GM23338 (cell line): ENCODE results near the gene FHDC1. TPM values are rescaled to one million over a fixed set of nuclear protein-coding genes. Genes with fewer than 3 reads are reported as not detected.

ENCODE experiments used
- ATAC-seq: fragments of 200-7000 bp; cut with Tn5 transposase; 3 replicates; pipeline ENCODE4 v1.9.1; 2020
- DNase-seq: peaks from one replicate; pipeline ENCODE4 v3.0.0-alpha.2; 2015; ENCODE audit warnings: low spot score
- H2AFZ ChIP-seq: fragments of 200-600 bp; sonication (generic); 2 replicates; pipeline ENCODE4 v1.8.0; 2016; ENCODE audit warnings: antibody characterized with exemption, mild to moderate bottlenecking, moderate library complexity
- H3F3A ChIP-seq: fragments of 200-600 bp; sonication (generic); replicated peaks from 2 replicates; pipeline ENCODE4 v1.8.0; 2017; ENCODE audit warnings: antibody characterized with exemption, mixed run types, low read depth
- H3K27ac ChIP-seq: fragments of 200-600 bp; sonication (generic); 2 replicates; pipeline ENCODE4 v1.6.1; 2016; ENCODE audit warnings: low read depth
- H3K27me3 ChIP-seq: fragments of 200-600 bp; sonication (generic); 2 replicates; pipeline ENCODE4 v1.8.0; 2016; ENCODE audit warnings: mild to moderate bottlenecking, mixed run types, moderate library complexity; ENCODE audit not compliant: insufficient read depth
- H3K36me3 ChIP-seq: fragments of 200-600 bp; sonication (generic); 2 replicates; pipeline ENCODE4 v1.8.0; 2016; ENCODE audit warnings: mild to moderate bottlenecking; ENCODE audit not compliant: insufficient read depth
- H3K4me1 ChIP-seq: fragments of 200-600 bp; sonication (generic); 2 replicates; pipeline ENCODE4 v1.8.0; 2016; ENCODE audit warnings: mild to moderate bottlenecking, moderate library complexity; ENCODE audit not compliant: insufficient read depth
- H3K4me2 ChIP-seq: fragments of 200-600 bp; sonication (generic); 2 replicates; pipeline ENCODE4 v1.7.1; 2017; ENCODE audit warnings: mixed run types
- H3K4me3 ChIP-seq: fragments of 200-600 bp; sonication (generic); 2 replicates; pipeline ENCODE4 v1.6.1; 2016; ENCODE audit warnings: mixed run types
- H3K79me2 ChIP-seq: fragments of 200-600 bp; sonication (generic); replicated peaks from 2 replicates; pipeline ENCODE4 v1.8.0; 2017; ENCODE audit warnings: mild to moderate bottlenecking; ENCODE audit not compliant: insufficient read depth
- H3K9me2 ChIP-seq: fragments of 200-600 bp; sonication (generic); 2 replicates; pipeline ENCODE4 v1.8.0; 2017; ENCODE audit not compliant: insufficient read depth
- H4K20me1 ChIP-seq: fragments of 200-600 bp; sonication (generic); replicated peaks from 2 replicates; pipeline ENCODE4 v1.8.0; 2017; ENCODE audit warnings: mild to moderate bottlenecking; ENCODE audit not compliant: insufficient read depth
- H3K27ac Mint-ChIP-seq: 2 replicates; pipeline ENCODE4 v1.8.0; 2020; ENCODE audit warnings: inconsistent platforms, mild to moderate bottlenecking, moderate library complexity, mixed read lengths
- H3K27me3 Mint-ChIP-seq: 3 replicates; pipeline ENCODE4 v1.8.0; 2022; ENCODE audit warnings: low read depth, mild to moderate bottlenecking, moderate library complexity, mixed read lengths, inconsistent platforms; ENCODE audit not compliant: insufficient read depth, poor library complexity
- H3K36me3 Mint-ChIP-seq: 3 replicates; pipeline ENCODE4 v1.8.0; 2021; ENCODE audit warnings: low read depth, mild to moderate bottlenecking, inconsistent platforms, moderate library complexity, mixed read lengths
- H3K4me1 Mint-ChIP-seq: 3 replicates; pipeline ENCODE4 v1.8.0; 2020; ENCODE audit warnings: mild to moderate bottlenecking, inconsistent platforms, mixed read lengths
- H3K4me3 Mint-ChIP-seq: 3 replicates; pipeline ENCODE4 v1.8.0; 2021; ENCODE audit warnings: moderate library complexity, mild to moderate bottlenecking, inconsistent platforms, mixed read lengths
- H3K9me3 Mint-ChIP-seq: 3 replicates; pipeline ENCODE4 v1.8.0; 2020; ENCODE audit warnings: moderate library complexity, mild to moderate bottlenecking, inconsistent platforms, mixed read lengths
- CREB1 ChIP-seq: fragments of 250-450 bp; sonication (Bioruptor Pico); IDR thresholded peaks from 2 replicates; pipeline ENCODE4 v1.5.0; 2020; ENCODE audit warnings: low read depth, mild to moderate bottlenecking, moderate library complexity
- EZH2 ChIP-seq: fragments of 200-600 bp; sonication (generic); IDR thresholded peaks from one replicate; pipeline ENCODE4 v1.8.0; 2017; ENCODE audit warnings: antibody characterized with exemption, mild to moderate bottlenecking, low read depth; ENCODE audit not compliant: unreplicated experiment
- EZH2phosphoT487 ChIP-seq: fragments of 200-600 bp; sonication (generic); IDR thresholded peaks from one replicate; pipeline ENCODE4 v1.8.1; 2018; ENCODE audit warnings: antibody characterized with exemption; ENCODE audit not compliant: unreplicated experiment
- JUNB ChIP-seq: IDR thresholded peaks from one replicate; pipeline ENCODE4 v1.6.1; 2016; ENCODE audit warnings: antibody characterized with exemption; ENCODE audit not compliant: unreplicated experiment
- NANOG ChIP-seq: IDR thresholded peaks from 2 replicates; pipeline ENCODE4 v1.6.1; 2016; ENCODE audit warnings: antibody characterized with exemption, borderline replicate concordance
- POLR2AphosphoS5 ChIP-seq: IDR thresholded peaks from 2 replicates; pipeline ENCODE4 v1.6.1; 2016; ENCODE audit warnings: antibody characterized with exemption, low read depth
- STAT1 ChIP-seq: IDR thresholded peaks from one replicate; pipeline ENCODE4 v1.6.1; 2016; ENCODE audit warnings: antibody characterized with exemption; ENCODE audit not compliant: unreplicated experiment
- ZNF114 ChIP-seq: fragments of 250-450 bp; sonication (Bioruptor Pico); IDR thresholded peaks from 2 replicates; pipeline ENCODE4 v1.5.0; 2020; ENCODE audit warnings: mild to moderate bottlenecking, moderate library complexity
- ZNF331 ChIP-seq: fragments of 250-450 bp; sonication (Bioruptor Pico); IDR thresholded peaks from 2 replicates; pipeline ENCODE4 v1.5.0; 2020; ENCODE audit warnings: low read depth, mild to moderate bottlenecking, moderate library complexity
- polyA plus RNA-seq: library from polyadenylated mRNA; unstranded; fragments of >200 nt; fragmentation: Nextera tagmentation; extraction: Ambion mirVana; gene quantifications from 2 replicates; pipeline ENCODE4 v1.2.1, GENCODE V29; 2016
- total RNA-seq: library from RNA; depleted of rRNA; stranded (reverse); fragments of >200 nt; shearing (Covaris generic); gene quantifications from 2 replicates; pipeline ENCODE4 v1.2.3, GENCODE V29; 2014
- TF ChIP-seq, protein P1 (sequence below), 2 experiments: fragments of 200-600 bp in 1 of 2; sonication (generic) in 1 of 2; conservative IDR thresholded peaks; 2 replicates each; pipeline versions ENCODE4 v1.5.1 to v1.6.1; 2016 to 2017; ENCODE audit warnings: antibody characterized with exemption in 2 of 2, low read depth in 2 of 2, mild to moderate bottlenecking in 2 of 2, moderate library complexity in 1 of 2
- TF ChIP-seq, protein P2 (sequence below): IDR thresholded peaks from one replicate; pipeline ENCODE4 v1.6.1; 2018; ENCODE audit warnings: antibody characterized with exemption; ENCODE audit not compliant: unreplicated experiment
- TF ChIP-seq, protein P3 (sequence below): IDR thresholded peaks from 2 replicates; pipeline ENCODE4 v1.6.1; 2016; ENCODE audit warnings: antibody characterized with exemption

Gene FHDC1
- total and polyA plus RNA-seq, 2 experiments from 2014 or later: 9.5 to 22.8 TPM

DNA sequence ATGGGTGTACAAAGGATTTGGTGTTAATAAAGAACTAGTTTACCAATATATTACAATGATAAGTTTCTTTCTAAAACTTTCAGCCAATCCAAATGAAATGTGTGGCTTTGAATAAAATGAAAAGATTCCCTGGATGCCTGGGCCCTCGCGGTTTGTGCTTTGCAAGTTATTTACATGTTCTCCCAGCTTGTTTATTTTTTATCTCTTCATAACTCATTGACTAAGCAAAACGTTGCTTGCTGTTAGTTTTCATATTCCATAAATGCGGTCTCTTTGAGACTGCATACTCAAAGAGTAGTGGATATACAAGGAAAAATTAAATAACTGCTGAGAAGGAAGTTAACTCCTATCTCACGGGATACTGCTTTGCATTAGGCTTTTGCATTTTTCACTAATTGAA is 26.0 kb downstream of the FHDC1 start (continued):
- TF ChIP-seq, protein P1, sequence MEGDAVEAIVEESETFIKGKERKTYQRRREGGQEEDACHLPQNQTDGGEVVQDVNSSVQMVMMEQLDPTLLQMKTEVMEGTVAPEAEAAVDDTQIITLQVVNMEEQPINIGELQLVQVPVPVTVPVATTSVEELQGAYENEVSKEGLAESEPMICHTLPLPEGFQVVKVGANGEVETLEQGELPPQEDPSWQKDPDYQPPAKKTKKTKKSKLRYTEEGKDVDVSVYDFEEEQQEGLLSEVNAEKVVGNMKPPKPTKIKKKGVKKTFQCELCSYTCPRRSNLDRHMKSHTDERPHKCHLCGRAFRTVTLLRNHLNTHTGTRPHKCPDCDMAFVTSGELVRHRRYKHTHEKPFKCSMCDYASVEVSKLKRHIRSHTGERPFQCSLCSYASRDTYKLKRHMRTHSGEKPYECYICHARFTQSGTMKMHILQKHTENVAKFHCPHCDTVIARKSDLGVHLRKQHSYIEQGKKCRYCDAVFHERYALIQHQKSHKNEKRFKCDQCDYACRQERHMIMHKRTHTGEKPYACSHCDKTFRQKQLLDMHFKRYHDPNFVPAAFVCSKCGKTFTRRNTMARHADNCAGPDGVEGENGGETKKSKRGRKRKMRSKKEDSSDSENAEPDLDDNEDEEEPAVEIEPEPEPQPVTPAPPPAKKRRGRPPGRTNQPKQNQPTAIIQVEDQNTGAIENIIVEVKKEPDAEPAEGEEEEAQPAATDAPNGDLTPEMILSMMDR (conservative IDR thresholded peaks at IDR 0.05; ENCODE audit: low read depth in 2 of 2): no peak
- no peak for TF ChIP-seq CREB1 (CRISPR knock-in tag)

DNA sequence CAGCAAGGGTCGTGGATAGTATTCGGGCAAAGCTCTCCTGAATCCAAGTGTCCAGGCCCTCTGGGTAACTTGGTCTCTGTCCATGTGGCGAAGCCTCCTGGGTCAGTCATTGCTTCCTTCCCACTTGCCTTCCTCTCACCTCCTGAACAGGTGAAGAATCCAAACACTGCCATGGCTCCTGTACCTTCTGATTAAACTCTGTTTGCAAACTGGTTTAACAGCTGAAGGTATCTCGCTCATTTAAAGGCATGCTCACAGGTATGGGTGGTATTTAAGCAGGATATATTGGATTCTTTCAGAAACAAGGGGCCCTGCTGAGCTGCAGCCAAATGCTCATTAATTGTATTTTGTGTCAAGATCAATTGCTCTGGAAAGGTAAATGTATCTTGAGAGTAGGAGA is 28.2 kb downstream of the FHDC1 start:
- DNase-seq: no peak
- ATAC-seq: no peak
- Histone ChIP-seq H3K4me3 (no peak overlapping the region), H4K20me1 (no peaks in the 10 kb centered on the region), H2AFZ (no peak overlapping the region), H3K27me3 (no peaks in the 10 kb centered on the region), H3K36me3 (peaks cover 33% of the 10 kb centered on the region), H3F3A (no peaks in the 10 kb centered on the region), H3K4me1 (no peaks in the 10 kb centered on the region), H3K79me2 (0 out of 2 replicates have a peak, but pooled peaks cover 2% of the 10 kb centered on the region), H3K4me2 (no peak overlapping the region), H3K27ac (no peak overlapping the region), H3K9me2 (no peaks in the 10 kb centered on the region)
- Mint-ChIP-seq H3K27ac (peak overlapping the region; percentile 63), H3K4me1 (peaks cover 27% of the 10 kb centered on the region), H3K4me3 (no peak overlapping the region), H3K36me3 (peaks cover 86% of the 10 kb centered on the region), H3K27me3 (peaks cover 7% of the 10 kb centered on the region), H3K9me3 (no peaks in the 10 kb centered on the region)
- no peak for TF ChIP-seq ZNF331 (CRISPR knock-in tag)
- no peak for TF ChIP-seq EZH2phosphoT487
- TF ChIP-seq EZH2: no peak
- TF ChIP-seq, protein P2, sequence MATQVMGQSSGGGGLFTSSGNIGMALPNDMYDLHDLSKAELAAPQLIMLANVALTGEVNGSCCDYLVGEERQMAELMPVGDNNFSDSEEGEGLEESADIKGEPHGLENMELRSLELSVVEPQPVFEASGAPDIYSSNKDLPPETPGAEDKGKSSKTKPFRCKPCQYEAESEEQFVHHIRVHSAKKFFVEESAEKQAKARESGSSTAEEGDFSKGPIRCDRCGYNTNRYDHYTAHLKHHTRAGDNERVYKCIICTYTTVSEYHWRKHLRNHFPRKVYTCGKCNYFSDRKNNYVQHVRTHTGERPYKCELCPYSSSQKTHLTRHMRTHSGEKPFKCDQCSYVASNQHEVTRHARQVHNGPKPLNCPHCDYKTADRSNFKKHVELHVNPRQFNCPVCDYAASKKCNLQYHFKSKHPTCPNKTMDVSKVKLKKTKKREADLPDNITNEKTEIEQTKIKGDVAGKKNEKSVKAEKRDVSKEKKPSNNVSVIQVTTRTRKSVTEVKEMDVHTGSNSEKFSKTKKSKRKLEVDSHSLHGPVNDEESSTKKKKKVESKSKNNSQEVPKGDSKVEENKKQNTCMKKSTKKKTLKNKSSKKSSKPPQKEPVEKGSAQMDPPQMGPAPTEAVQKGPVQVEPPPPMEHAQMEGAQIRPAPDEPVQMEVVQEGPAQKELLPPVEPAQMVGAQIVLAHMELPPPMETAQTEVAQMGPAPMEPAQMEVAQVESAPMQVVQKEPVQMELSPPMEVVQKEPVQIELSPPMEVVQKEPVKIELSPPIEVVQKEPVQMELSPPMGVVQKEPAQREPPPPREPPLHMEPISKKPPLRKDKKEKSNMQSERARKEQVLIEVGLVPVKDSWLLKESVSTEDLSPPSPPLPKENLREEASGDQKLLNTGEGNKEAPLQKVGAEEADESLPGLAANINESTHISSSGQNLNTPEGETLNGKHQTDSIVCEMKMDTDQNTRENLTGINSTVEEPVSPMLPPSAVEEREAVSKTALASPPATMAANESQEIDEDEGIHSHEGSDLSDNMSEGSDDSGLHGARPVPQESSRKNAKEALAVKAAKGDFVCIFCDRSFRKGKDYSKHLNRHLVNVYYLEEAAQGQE: no peak
- no peak for TF ChIP-seq ZNF114 (CRISPR knock-in tag)
- TF ChIP-seq STAT1: no peak
- TF ChIP-seq POLR2AphosphoS5: no peak
- TF ChIP-seq CREB1 (CRISPR knock-in tag): no peak

DNA sequence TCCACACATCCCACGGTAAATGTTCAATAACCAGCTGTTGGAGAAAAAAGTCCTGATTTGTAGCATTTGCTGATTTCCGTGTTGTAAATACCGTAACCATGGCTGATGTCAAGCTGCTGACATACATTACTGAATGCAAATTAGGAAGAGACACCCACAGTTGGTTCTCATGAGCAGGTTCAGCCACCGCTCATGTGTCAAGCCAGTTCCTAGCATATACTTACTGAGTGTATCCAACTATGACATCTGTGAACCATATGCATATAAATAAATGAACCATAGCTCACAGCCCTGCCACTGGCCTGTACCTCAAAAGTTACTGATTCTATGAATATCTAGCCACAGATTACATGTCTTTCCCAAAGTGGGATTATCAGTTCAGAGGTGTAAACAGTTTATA is 29.5 kb downstream of the FHDC1 start:
- no peaks in the 10 kb centered on the region for H3K27me3 ChIP-seq
- no peak overlapping the region for H3K4me2 ChIP-seq
- Mint-ChIP-seq H3K4me3 (no peak overlapping the region), H3K9me3 (no peaks in the 10 kb centered on the region), H3K4me1 (peaks cover 27% of the 10 kb centered on the region), H3K27ac (no peak overlapping the region), H3K27me3 (peaks cover 8% of the 10 kb centered on the region), H3K36me3 (peaks cover 93% of the 10 kb centered on the region)
- DNase-seq (no peak), ATAC-seq (no peak)
- no peak overlapping the region for H3K4me3 ChIP-seq
- H3K4me1 ChIP-seq: no peaks in the 10 kb centered on the region
- H3K27ac ChIP-seq: no peak overlapping the region
- H4K20me1 ChIP-seq: no peaks in the 10 kb centered on the region
- H3K9me2 ChIP-seq: no peaks in the 10 kb centered on the region
- peaks cover 42% of the 10 kb centered on the region for H3K36me3 ChIP-seq
- no peaks in the 10 kb centered on the region for H3F3A ChIP-seq
- H3K79me2 ChIP-seq: no peaks in the 10 kb centered on the region
- no peak overlapping the region for H2AFZ ChIP-seq
- no peak for TF ChIP-seq EZH2
- TF ChIP-seq CREB1 (CRISPR knock-in tag): no peak
- TF ChIP-seq, protein P3, sequence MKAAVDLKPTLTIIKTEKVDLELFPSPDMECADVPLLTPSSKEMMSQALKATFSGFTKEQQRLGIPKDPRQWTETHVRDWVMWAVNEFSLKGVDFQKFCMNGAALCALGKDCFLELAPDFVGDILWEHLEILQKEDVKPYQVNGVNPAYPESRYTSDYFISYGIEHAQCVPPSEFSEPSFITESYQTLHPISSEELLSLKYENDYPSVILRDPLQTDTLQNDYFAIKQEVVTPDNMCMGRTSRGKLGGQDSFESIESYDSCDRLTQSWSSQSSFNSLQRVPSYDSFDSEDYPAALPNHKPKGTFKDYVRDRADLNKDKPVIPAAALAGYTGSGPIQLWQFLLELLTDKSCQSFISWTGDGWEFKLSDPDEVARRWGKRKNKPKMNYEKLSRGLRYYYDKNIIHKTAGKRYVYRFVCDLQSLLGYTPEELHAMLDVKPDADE: no peak
- TF ChIP-seq NANOG: no peak
- TF ChIP-seq ZNF114 (CRISPR knock-in tag): no peak
- TF ChIP-seq ZNF331 (CRISPR knock-in tag): no peak
- TF ChIP-seq, protein P1 (conservative IDR thresholded peaks at IDR 0.05; ENCODE audit: low read depth in 2 of 2): no peak
- TF ChIP-seq EZH2phosphoT487: no peak
- TF ChIP-seq JUNB: no peak
